ENCODE data around the gene DCLK1.

- TF ChIP-seq CTCF (IDR thresholded peaks at IDR 0.05) (no peak), POLR2A (IDR thresholded peaks at IDR 0.05) (no peak), POLR2AphosphoS5 (IDR thresholded peaks at IDR 0.05) (no peak)
These were observed 137.5 kb downstream of the DCLK1 start for GRCh38 chr13:35993686-35994085.
